B cell (primary cell): ENCODE measurements around the gene MAP3K15. TPM values are rescaled to one million over a fixed set of nuclear protein-coding genes. Genes with fewer than 3 reads are reported as not detected.

Experiments
- ATAC-seq: fragments of 200-7000 bp; cut with Tn5 transposase; one replicate; pipeline ENCODE4 v1.10.0; 2021; ENCODE audit warnings: low read depth, mild to moderate bottlenecking, moderate number of reproducible peaks, moderate library complexity
- CTCF ChIA-PET: fragments of 350-600 bp; sonication (Branson Sonifier 250); formaldehyde crosslinking; loops from one replicate; lab custom pipeline; 2021; ENCODE audit warnings: antibody characterized with exemption, inconsistent platforms; lab: Charles Lee
- POLR2A ChIA-PET: fragments of 350-600 bp; sonication (Branson Sonifier 250); formaldehyde crosslinking; loops from one replicate; lab custom pipeline; 2021; ENCODE audit warnings: antibody characterized with exemption; lab: Charles Lee
- DNase-seq: peaks from one replicate; pipeline ENCODE4 v3.0.0; 2013
- H2AFZ ChIP-seq: 2 replicates; pipeline ENCODE4 v1.6.1; 2012; ENCODE audit warnings: mild to moderate bottlenecking, low read depth, low read length; ENCODE audit not compliant: insufficient read depth, poor library complexity, severe bottlenecking
- H3K27ac ChIP-seq, 2 donors: 1 replicate in 1 of 2; 2 replicates in 1 of 2; pipeline ENCODE4 v1.5.1; 2012 to 2013; ENCODE audit warnings: low read length in 2 of 2, mild to moderate bottlenecking in 2 of 2, moderate library complexity in 1 of 2
- H3K27me3 ChIP-seq, 4 experiments: fragments of 200-600 bp in 1 of 4; sonication (generic) in 1 of 4; replicated peaks in 1 of 4; 1 replicate in 2 of 4; 2 replicates in 2 of 4; pipeline versions ENCODE4 v1.6.1 to v1.7.0; 2013 to 2016; ENCODE audit warnings: low read length in 3 of 4, mild to moderate bottlenecking in 2 of 4, mixed read lengths in 1 of 4, moderate library complexity in 1 of 4; ENCODE audit not compliant: insufficient read depth in 4 of 4, control insufficient read depth in 3 of 4; ENCODE audit errors: control extremely low read depth in 1 of 4
- H3K36me3 ChIP-seq, 2 experiments: replicated peaks in 1 of 2; 1 replicate in 1 of 2; 2 replicates in 1 of 2; pipeline versions ENCODE4 v1.6.1 to v1.7.1; 2013; ENCODE audit warnings: low read length in 1 of 2; ENCODE audit not compliant: insufficient read depth in 2 of 2, control insufficient read depth in 1 of 2; ENCODE audit errors: control extremely low read depth in 1 of 2, extremely low read depth in 1 of 2
- H3K4me1 ChIP-seq, 2 donors: fragments of 200-600 bp in 1 of 2; sonication (generic) in 1 of 2; 1 replicate in 1 of 2; 2 replicates in 1 of 2; pipeline versions ENCODE4 v1.5.1 to v1.6.1; 2013 to 2017; ENCODE audit warnings: low read length in 2 of 2; ENCODE audit not compliant: control insufficient read depth in 2 of 2, insufficient read depth in 2 of 2
- H3K4me2 ChIP-seq: replicated peaks from 2 replicates; pipeline ENCODE3; 2012; ENCODE audit warnings: mild to moderate bottlenecking, low read depth, low read length; ENCODE audit not compliant: poor library complexity, severe bottlenecking
- H3K4me3 ChIP-seq, 5 experiments: fragments of 200-600 bp in 1 of 5; sonication (generic) in 1 of 5; 1 replicate in 3 of 5; 2 replicates in 2 of 5; pipeline versions ENCODE4 v1.5.1 to v1.7.0; 2011 to 2016; ENCODE audit warnings: low read length in 4 of 5, mild to moderate bottlenecking in 4 of 5, low read depth in 2 of 5, control low read depth in 1 of 5, moderate library complexity in 1 of 5; ENCODE audit not compliant: insufficient read depth in 1 of 5; ENCODE audit errors: control extremely low read depth in 1 of 5, extremely low read depth in 1 of 5
- H3K79me2 ChIP-seq: fragments of 200-600 bp; sonication (generic); one replicate; pipeline ENCODE4 v1.6.0; 2016; ENCODE audit warnings: low read length; ENCODE audit not compliant: control insufficient read depth, insufficient read depth
- H3K9ac ChIP-seq: fragments of 200-600 bp; sonication (generic); 2 replicates; pipeline ENCODE4 v1.6.1; 2017; ENCODE audit warnings: mild to moderate bottlenecking, low read length, moderate library complexity
- H3K9me3 ChIP-seq, 3 donors: one replicate each; pipeline versions ENCODE4 v1.6.1 to v1.7.1; 2013; ENCODE audit warnings: low read length in 2 of 3; ENCODE audit not compliant: control insufficient read depth in 2 of 3, insufficient read depth in 1 of 3; ENCODE audit errors: control extremely low read depth in 1 of 3
- H4K20me1 ChIP-seq: 2 replicates; pipeline ENCODE4 v1.6.0; 2012; ENCODE audit warnings: mild to moderate bottlenecking, low read length; ENCODE audit not compliant: insufficient read depth, control insufficient read depth, poor library complexity, severe bottlenecking
- H3K27ac Mint-ChIP-seq: one replicate; pipeline ENCODE4 v1.8.0; 2021; ENCODE audit warnings: mixed read lengths
- H3K27me3 Mint-ChIP-seq: one replicate; pipeline ENCODE4 v1.8.0; 2021; ENCODE audit warnings: mixed read lengths
- H3K4me1 Mint-ChIP-seq: one replicate; pipeline ENCODE4 v1.8.0; 2021; ENCODE audit warnings: mixed read lengths
- H3K4me3 Mint-ChIP-seq: one replicate; pipeline ENCODE4 v1.8.0; 2021; ENCODE audit warnings: mixed read lengths
- H3K9me3 Mint-ChIP-seq: one replicate; pipeline ENCODE4 v1.8.0; 2022; ENCODE audit warnings: mixed read lengths; ENCODE audit not compliant: insufficient read depth
- CTCF ChIP-seq: fragments of 200-600 bp; IDR thresholded peaks from one replicate; pipeline ENCODE4 v1.8.0; 2022; ENCODE audit warnings: antibody characterized with exemption, mild to moderate bottlenecking
- EZH2 ChIP-seq: IDR thresholded peaks from 2 replicates; pipeline ENCODE4 v1.6.1; 2012; ENCODE audit warnings: borderline replicate concordance, low read depth, mild to moderate bottlenecking, moderate library complexity, low read length; ENCODE audit not compliant: insufficient read depth, poor library complexity, severe bottlenecking
- WGBS: methylation state at CpG from one replicate; pipeline ENCODE4 v1.1.5; 2013; ENCODE audit warnings: missing lambda C conversion rate; ENCODE audit not compliant: insufficient coverage; 5-methylcytosine and 5-hydroxymethylcytosine counted together
- intact Hi-C: fragments of 100-400 bp; cut with micrococcal nuclease; formaldehyde crosslinking; loops from one replicate; pipeline ENCODE4 v1.10.0; 2022
- polyA plus RNA-seq: library from polyadenylated mRNA; depleted of rRNA; stranded (reverse); fragments of >200 nt; gene quantifications from 2 replicates; pipeline ENCODE4 v1.2.3, GENCODE V29; 2012
- total RNA-seq, 2 donors: library from RNA; stranded (reverse); fragments of 120-200 nt in 1 of 2; gene quantifications; 1 replicate in 1 of 2; 2 replicates in 1 of 2; pipeline versions ENCODE4 v1.2.3 to v1.2.4, GENCODE V29; 2013 to 2022

Gene MAP3K15
- total and polyA plus RNA-seq, 2 donors (not counting 1 experiment from before 2014, with no cell fraction given) = not detected

DNA sequence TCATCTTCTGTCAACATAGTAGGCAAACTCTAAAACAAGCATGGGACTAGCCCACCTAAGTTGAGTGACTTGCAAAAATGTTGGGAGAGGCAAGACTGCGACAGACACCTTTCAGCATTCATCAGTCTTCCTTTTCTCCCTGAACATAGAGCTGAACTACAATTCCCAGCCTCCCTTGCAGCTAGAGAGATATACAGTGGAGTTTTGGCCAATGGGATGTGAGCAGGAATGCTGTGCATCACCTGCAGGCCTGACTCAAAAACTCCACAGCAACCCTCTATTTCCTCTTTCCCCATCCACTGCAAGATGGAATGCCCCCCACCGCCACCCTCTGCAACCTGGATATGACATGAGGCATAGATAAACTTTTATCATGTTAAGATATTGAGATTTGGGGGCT lies 105.0 kb downstream of the MAP3K15 start:
- no peaks in the 10 kb centered on the region for H3K36me3 ChIP-seq
- ChIA-PET CTCF (no interaction called here), POLR2A (no interaction called here)
- intact Hi-C loops = no loop called here
- Mint-ChIP-seq H3K4me3 (no peak overlapping the region), H3K27ac (no peak overlapping the region), H3K27me3 (peaks cover 4% of the 10 kb centered on the region), H3K4me1 (no peaks in the 10 kb centered on the region), H3K9me3 (no peaks in the 10 kb centered on the region)
- no CpG with 5 or more reads among the region's 2 CpGs for WGBS
- TF ChIP-seq CTCF = no peak
- no peak for TF ChIP-seq EZH2
- no peak overlapping the region for H3K9ac ChIP-seq
- no peaks in the 10 kb centered on the region for H3K27me3 ChIP-seq
- H3K79me2 ChIP-seq = no peaks in the 10 kb centered on the region
- H3K4me1 ChIP-seq = no peaks in the 10 kb centered on the region
- no peak overlapping the region for H3K27ac ChIP-seq
- H4K20me1 ChIP-seq = no peaks in the 10 kb centered on the region
- no peak overlapping the region for H3K4me2 ChIP-seq
- no peaks in the 10 kb centered on the region for H3K9me3 ChIP-seq
- H2AFZ ChIP-seq = no peak overlapping the region
- no peak for DNase-seq
- no peak overlapping the region for H3K4me3 ChIP-seq
- no peak for ATAC-seq

DNA sequence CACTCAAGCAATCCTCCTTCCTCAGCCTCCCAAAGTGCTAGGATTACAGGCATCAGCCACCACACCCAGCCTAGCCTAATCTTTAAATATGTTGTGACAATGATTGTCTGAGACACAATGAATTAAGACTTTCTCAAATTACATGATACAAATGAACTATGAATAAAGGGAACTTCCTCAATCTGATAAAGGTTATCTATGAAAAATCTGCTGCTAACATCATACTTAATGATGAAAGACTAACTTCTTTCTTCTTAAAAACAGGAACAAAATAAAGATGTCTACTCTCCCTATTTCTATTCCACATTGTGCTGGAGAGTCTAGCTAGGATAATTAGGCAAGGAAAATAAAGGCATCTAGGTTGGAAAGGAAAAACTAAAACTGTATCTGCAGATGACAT lies 111.6 kb downstream of the MAP3K15 start:
- POLR2A ChIA-PET = no interaction called here
- H3K27me3 Mint-ChIP-seq = peaks cover 7% of the 10 kb centered on the region

More for the DNA sequence above, 111.6 kb downstream of the MAP3K15 start:
- H3K9me3 Mint-ChIP-seq = no peaks in the 10 kb centered on the region
- intact Hi-C loops = no loop called here
- no peak for TF ChIP-seq EZH2
- no peak for TF ChIP-seq CTCF
- no peak overlapping the region for H2AFZ ChIP-seq
- no peaks in the 10 kb centered on the region for H3K79me2 ChIP-seq
- no peaks in the 10 kb centered on the region for H3K4me1 Mint-ChIP-seq
- H3K4me1 ChIP-seq = no peaks in the 10 kb centered on the region
- ATAC-seq (no peak), DNase-seq (no peak)
- no peaks in the 10 kb centered on the region for H3K9me3 ChIP-seq
- no peaks in the 10 kb centered on the region for H4K20me1 ChIP-seq
- H3K4me3 Mint-ChIP-seq = no peak overlapping the region
- no peak overlapping the region for H3K4me2 ChIP-seq
- no peaks in the 10 kb centered on the region for H3K27me3 ChIP-seq
- CTCF ChIA-PET = no interaction called here
- H3K27ac ChIP-seq = no peak overlapping the region
- no peak overlapping the region for H3K9ac ChIP-seq
- H3K27ac Mint-ChIP-seq = no peak overlapping the region
- H3K4me3 ChIP-seq = no peak overlapping the region
- H3K36me3 ChIP-seq = no peaks in the 10 kb centered on the region
